K562 (cell line): ENCODE measurements around the gene KCNK4. TPM values are rescaled to one million over a fixed set of nuclear protein-coding genes. Genes with fewer than 3 reads are reported as not detected.

Source experiments
- CBX3 ChIP-seq, 2 experiments: IDR thresholded peaks; 1 replicate in 1 of 2; 2 replicates in 1 of 2; pipeline ENCODE4 v1.6.1; 2012; ENCODE audit warnings: inconsistent platforms in 2 of 2, low read length in 2 of 2, borderline replicate concordance in 1 of 2, control low read depth in 1 of 2
- CREBBP ChIP-seq: IDR thresholded peaks from one replicate; pipeline ENCODE4 v1.6.1; 2012; ENCODE audit warnings: low read depth, mild to moderate bottlenecking, control low read depth, inconsistent platforms, low read length
- GTF2A2 ChIP-seq: IDR thresholded peaks from 2 replicates; pipeline ENCODE4 v1.6.1; 2016; ENCODE audit warnings: mild to moderate bottlenecking, missing genetic modification characterization, missing compliant biosample characterization
- KDM1A ChIP-seq, 2 experiments: fragments of 450-650 bp; IDR thresholded peaks; 2 replicates each; pipeline ENCODE4 v1.6.1; 2016; ENCODE audit warnings: mild to moderate bottlenecking in 2 of 2
- KLF1 ChIP-seq: fragments of 450-650 bp; IDR thresholded peaks from 2 replicates; pipeline ENCODE4 v1.6.1; 2016; ENCODE audit warnings: missing genetic modification characterization, missing compliant biosample characterization
- L3MBTL2 ChIP-seq: fragments of 450-650 bp; IDR thresholded peaks from 2 replicates; pipeline ENCODE4 v1.6.1; 2016; ENCODE audit warnings: mild to moderate bottlenecking, moderate library complexity
- MNT ChIP-seq, 2 experiments: fragments of 450-650 bp; conservative IDR thresholded peaks; 2 replicates each; pipeline ENCODE4 v1.6.1; 2017; ENCODE audit warnings: mild to moderate bottlenecking in 2 of 2, moderate library complexity in 2 of 2
- SIN3B ChIP-seq: fragments of 450-650 bp; IDR thresholded peaks from 2 replicates; pipeline ENCODE4 v1.6.1; 2017; ENCODE audit warnings: low read depth, mild to moderate bottlenecking, moderate library complexity
- SMAD4 ChIP-seq: fragments of 250-450 bp; sonication (Bioruptor Pico); conservative IDR thresholded peaks from 2 replicates; pipeline ENCODE4 v1.8.0; 2021; ENCODE audit warnings: inconsistent platforms, mild to moderate bottlenecking, moderate library complexity
- XRCC5 ChIP-seq: fragments of 200-400 bp; formaldehyde crosslinking; IDR thresholded peaks from 2 replicates; pipeline ENCODE4 v1.6.1; 2017; ENCODE audit warnings: low read depth, mild to moderate bottlenecking, low read length
- ZEB2 ChIP-seq: fragments of 450-650 bp; IDR thresholded peaks from 2 replicates; pipeline ENCODE4 v1.6.1; 2016
- ZNF23 ChIP-seq: fragments of 250-450 bp; sonication (Bioruptor Pico); IDR thresholded peaks from 2 replicates; pipeline ENCODE4 v1.4.0; 2020; ENCODE audit warnings: mild to moderate bottlenecking
- polyA plus RNA-seq, 8 experiments: library from polyadenylated mRNA; depleted of rRNA in 4 of 8; stranded (reverse) in 5 of 8; unstranded in 3 of 8; fragments of >200 nt; fragmentation: Nextera tagmentation in 2 of 8; fragmentation: Illumina TruSeq in 1 of 8; extraction: Ambion mirVana in 2 of 8; extraction: Trizol in 1 of 8; gene quantifications; 2 replicates each; pipeline versions ENCODE4 v1.2.1 to v1.2.3, GENCODE V29; 2011 to 2014; ENCODE audit warnings: inconsistent platforms in 1 of 8, missing spikeins in 1 of 8
- total RNA-seq, 7 experiments: library from RNA; depleted of rRNA in 6 of 7; stranded (reverse); fragments of >200 nt in 6 of 7; fragmentation: Illumina TruSeq in 2 of 7; extraction: Trizol in 2 of 7; gene quantifications; 2 replicates each; pipeline versions ENCODE4 v1.2.1 to v1.2.3, GENCODE V29; 2011 to 2021; ENCODE audit warnings: low replicate concordance in 1 of 7
- TF ChIP-seq, protein P1 (sequence below): fragments of 250-450 bp; sonication (Bioruptor Pico); IDR thresholded peaks from 2 replicates; pipeline ENCODE4 v1.4.0; 2020
- TF ChIP-seq, protein P2 (sequence below): fragments of 250-450 bp; sonication (Bioruptor Pico); IDR thresholded peaks from 2 replicates; pipeline ENCODE4 v1.5.0; 2021; ENCODE audit warnings: mild to moderate bottlenecking, moderate library complexity
- TF ChIP-seq, protein P3 (sequence below): IDR thresholded peaks from 2 replicates; pipeline ENCODE4 v1.6.1; 2012; ENCODE audit warnings: low read depth, low read length, improper control_type of control experiment, borderline replicate concordance

Gene KCNK4
- total and polyA plus RNA-seq, 9 of the 15 experiments (the other 6 are each of a cell fraction or from before 2014, with no cell fraction given) = not detected

GRCh38 chr11:64305691-64306562 is 14.8 kb downstream of the KCNK4 start (continued):
- TF ChIP-seq ZEB2 (peak; percentile 77), XRCC5 (0 out of 2 replicates have a peak, but pooled peaks have one; percentile 9), ZNF23 (CRISPR knock-in tag) (no peak), KLF1 (tag) (no peak), GTF2A2 (no peak), SMAD4 (CRISPR knock-in tag) (peak; percentile 67), CREBBP (no peak), CBX3 (IDR thresholded peaks at IDR 0.05; ENCODE audit: borderline replicate concordance in 1 of 2, low read length in 2 of 2) (no peak), SIN3B (peak; percentile 17; the same call in 1 of the 2 replicates), L3MBTL2 (peak; percentile 65), MNT (conservative IDR thresholded peaks at IDR 0.05) (peak; percentile 85 to 92), KDM1A (IDR thresholded peaks at IDR 0.05) (no peak)
- TF ChIP-seq, protein P1, sequence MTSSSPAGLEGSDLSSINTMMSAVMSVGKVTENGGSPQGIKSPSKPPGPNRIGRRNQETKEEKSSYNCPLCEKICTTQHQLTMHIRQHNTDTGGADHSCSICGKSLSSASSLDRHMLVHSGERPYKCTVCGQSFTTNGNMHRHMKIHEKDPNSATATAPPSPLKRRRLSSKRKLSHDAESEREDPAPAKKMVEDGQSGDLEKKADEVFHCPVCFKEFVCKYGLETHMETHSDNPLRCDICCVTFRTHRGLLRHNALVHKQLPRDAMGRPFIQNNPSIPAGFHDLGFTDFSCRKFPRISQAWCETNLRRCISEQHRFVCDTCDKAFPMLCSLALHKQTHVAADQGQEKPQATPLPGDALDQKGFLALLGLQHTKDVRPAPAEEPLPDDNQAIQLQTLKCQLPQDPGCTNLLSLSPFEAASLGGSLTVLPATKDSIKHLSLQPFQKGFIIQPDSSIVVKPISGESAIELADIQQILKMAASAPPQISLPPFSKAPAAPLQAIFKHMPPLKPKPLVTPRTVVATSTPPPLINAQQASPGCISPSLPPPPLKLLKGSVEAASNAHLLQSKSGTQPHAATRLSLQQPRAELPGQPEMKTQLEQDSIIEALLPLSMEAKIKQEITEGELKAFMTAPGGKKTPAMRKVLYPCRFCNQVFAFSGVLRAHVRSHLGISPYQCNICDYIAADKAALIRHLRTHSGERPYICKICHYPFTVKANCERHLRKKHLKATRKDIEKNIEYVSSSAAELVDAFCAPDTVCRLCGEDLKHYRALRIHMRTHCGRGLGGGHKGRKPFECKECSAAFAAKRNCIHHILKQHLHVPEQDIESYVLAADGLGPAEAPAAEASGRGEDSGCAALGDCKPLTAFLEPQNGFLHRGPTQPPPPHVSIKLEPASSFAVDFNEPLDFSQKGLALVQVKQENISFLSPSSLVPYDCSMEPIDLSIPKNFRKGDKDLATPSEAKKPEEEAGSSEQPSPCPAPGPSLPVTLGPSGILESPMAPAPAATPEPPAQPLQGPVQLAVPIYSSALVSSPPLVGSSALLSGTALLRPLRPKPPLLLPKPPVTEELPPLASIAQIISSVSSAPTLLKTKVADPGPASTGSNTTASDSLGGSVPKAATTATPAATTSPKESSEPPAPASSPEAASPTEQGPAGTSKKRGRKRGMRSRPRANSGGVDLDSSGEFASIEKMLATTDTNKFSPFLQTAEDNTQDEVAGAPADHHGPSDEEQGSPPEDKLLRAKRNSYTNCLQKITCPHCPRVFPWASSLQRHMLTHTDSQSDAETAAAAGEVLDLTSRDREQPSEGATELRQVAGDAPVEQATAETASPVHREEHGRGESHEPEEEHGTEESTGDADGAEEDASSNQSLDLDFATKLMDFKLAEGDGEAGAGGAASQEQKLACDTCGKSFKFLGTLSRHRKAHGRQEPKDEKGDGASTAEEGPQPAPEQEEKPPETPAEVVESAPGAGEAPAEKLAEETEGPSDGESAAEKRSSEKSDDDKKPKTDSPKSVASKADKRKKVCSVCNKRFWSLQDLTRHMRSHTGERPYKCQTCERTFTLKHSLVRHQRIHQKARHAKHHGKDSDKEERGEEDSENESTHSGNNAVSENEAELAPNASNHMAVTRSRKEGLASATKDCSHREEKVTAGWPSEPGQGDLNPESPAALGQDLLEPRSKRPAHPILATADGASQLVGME (CRISPR knock-in tag) = no peak
- TF ChIP-seq, protein P2, sequence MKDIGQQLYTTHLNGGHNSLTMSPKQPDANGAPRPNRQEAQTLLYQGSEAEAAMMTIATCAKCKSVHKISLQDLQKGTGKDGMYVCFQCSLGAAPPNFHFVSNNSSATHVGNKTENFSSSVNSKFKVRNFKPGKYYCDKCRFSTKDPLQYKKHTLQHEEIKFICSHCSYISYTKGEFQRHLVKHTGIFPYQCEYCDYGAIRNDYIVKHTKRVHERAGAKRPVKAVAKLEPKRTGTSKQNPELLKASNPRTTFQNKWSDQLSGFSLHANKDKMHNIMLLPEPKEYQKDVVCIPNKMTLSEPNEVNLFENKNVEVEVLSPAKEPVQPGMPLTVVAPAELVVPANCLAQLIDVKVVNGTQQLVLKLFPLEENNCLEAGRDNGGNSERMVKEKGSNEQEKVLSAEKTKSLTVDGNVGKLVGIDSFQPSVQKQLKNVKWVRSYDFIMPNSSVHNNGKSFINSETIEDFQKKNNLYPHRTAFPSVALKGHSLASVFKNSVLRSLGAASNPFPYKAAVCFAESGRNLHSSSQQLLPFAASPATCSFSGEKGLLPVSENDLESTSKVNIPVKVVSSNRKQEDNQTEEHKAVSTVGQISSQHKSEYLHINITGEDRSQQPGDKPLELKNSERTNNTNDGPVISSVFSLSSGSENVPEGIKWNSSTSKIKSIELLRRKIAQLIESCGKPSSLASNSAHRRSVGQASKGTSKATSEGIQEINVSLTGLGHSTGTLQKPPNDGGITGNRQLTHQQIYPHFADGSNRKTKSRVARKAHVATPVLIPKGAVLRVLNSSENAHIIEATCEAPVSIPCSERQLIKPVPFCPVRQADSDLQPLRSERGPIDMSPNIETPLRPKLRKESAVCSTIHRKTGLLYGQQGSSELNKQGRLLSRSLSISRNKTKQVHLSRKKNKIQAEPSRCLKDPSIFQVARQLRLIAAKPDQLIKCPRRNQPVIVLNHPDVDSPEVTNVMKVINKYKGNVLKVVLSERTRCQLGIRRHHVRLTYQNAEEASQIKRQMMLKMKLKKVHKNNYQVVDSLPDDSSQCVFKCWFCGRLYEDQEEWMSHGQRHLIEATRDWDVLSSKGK (CRISPR knock-in tag) = no peak
- TF ChIP-seq, protein P3, sequence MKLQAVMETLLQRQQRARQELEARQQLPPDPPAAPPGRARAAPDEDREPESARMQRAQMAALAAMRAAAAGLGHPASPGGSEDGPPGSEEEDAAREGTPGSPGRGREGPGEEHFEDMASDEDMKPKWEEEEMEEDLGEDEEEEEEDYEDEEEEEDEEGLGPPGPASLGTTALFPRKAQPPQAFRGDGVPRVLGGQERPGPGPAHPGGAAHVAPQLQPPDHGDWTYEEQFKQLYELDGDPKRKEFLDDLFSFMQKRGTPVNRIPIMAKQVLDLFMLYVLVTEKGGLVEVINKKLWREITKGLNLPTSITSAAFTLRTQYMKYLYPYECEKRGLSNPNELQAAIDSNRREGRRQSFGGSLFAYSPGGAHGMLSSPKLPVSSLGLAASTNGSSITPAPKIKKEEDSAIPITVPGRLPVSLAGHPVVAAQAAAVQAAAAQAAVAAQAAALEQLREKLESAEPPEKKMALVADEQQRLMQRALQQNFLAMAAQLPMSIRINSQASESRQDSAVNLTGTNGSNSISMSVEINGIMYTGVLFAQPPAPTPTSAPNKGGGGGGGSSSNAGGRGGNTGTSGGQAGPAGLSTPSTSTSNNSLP = no peak
